ENCODE measurements around the gene PCDHGA1. TPM values are rescaled to one million over a fixed set of nuclear protein-coding genes. Genes with fewer than 3 reads are reported as not detected.

PCDHGA1 gene
- total and polyA plus RNA-seq, 2 experiments from 2014 or later: 0.33 TPM; not detected in 1

- Histone ChIP-seq H3K27ac (peak overlapping the region; percentile 69), H3K36me3 (replicated peaks; ENCODE audit: insufficient read depth, low read depth) (no peaks in the 10 kb centered on the region), H3K4me1 (ENCODE audit: insufficient read depth) (peaks cover 19% of the 10 kb centered on the region), H2AFZ (no peak overlapping the region), H3K27me3 (peaks cover 22% of the 10 kb centered on the region), H3K9me2 (replicated peaks; ENCODE audit: insufficient read depth) (no peaks in the 10 kb centered on the region), H3K4me2 (no peak overlapping the region), H3K9me3 (ENCODE audit: low read depth) (no peaks in the 10 kb centered on the region), H4K20me1 (ENCODE audit: insufficient read depth, poor library complexity, severe bottlenecking) (no peaks in the 10 kb centered on the region), H3K79me2 (no peaks in the 10 kb centered on the region), H3K4me3 (no peak overlapping the region)
- no peak for DNase-seq (ENCODE audit: low spot score)
- no peak for TF ChIP-seq EZH2 (IDR thresholded peaks at IDR 0.05; ENCODE audit: borderline replicate concordance)
- no peak for TF ChIP-seq EZH2phosphoT487 (IDR thresholded peaks at IDR 0.05; ENCODE audit: low read depth, severe bottlenecking, unreplicated experiment)
- TF ChIP-seq CTCF (IDR thresholded peaks at IDR 0.05; ENCODE audit: poor library complexity): no peak
- 21% methylated on average over 4 of the region's 4 CpGs for WGBS (ENCODE audit: low lambda C conversion rate, missing lambda C conversion rate)
Observed at GRCh38 chr5:141496038-141496437, 165.7 kb downstream of the PCDHGA1 start.

- DNase-seq (ENCODE audit: low spot score): no peak
- Histone ChIP-seq H3K27me3 (no peaks in the 10 kb centered on the region), H3K4me2 (no peak overlapping the region), H3K9me3 (ENCODE audit: low read depth) (no peaks in the 10 kb centered on the region), H3K9me2 (replicated peaks; ENCODE audit: insufficient read depth) (no peaks in the 10 kb centered on the region), H4K20me1 (ENCODE audit: insufficient read depth, poor library complexity, severe bottlenecking) (no peaks in the 10 kb centered on the region), H3K4me3 (no peak overlapping the region), H3K36me3 (replicated peaks; ENCODE audit: insufficient read depth, low read depth) (no peaks in the 10 kb centered on the region), H3K79me2 (no peaks in the 10 kb centered on the region), H3K4me1 (ENCODE audit: insufficient read depth) (peaks cover 5% of the 10 kb centered on the region), H3K27ac (no peak overlapping the region), H2AFZ (no peak overlapping the region)
- 86% methylated on average over 7 of the region's 7 CpGs for WGBS (ENCODE audit: low lambda C conversion rate, missing lambda C conversion rate)
- no peak for TF ChIP-seq CTCF (IDR thresholded peaks at IDR 0.05; ENCODE audit: poor library complexity)
- no peak for TF ChIP-seq EZH2phosphoT487 (IDR thresholded peaks at IDR 0.05; ENCODE audit: low read depth, severe bottlenecking, unreplicated experiment)
- no peak for TF ChIP-seq EZH2 (IDR thresholded peaks at IDR 0.05; ENCODE audit: borderline replicate concordance)
Observed at GRCh38 chr5:141501761-141502160, 171.4 kb downstream of the PCDHGA1 start.

GRCh38 chr5:141503681-141504080 is 173.4 kb downstream of the PCDHGA1 start:
- Histone ChIP-seq H3K4me1 (ENCODE audit: insufficient read depth) (peaks cover 21% of the 10 kb centered on the region), H3K4me3 (no peak overlapping the region), H3K27me3 (no peaks in the 10 kb centered on the region), H3K4me2 (no peak overlapping the region), H2AFZ (no peak overlapping the region), H3K27ac (no peak overlapping the region), H3K9me3 (ENCODE audit: low read depth) (no peaks in the 10 kb centered on the region), H4K20me1 (ENCODE audit: insufficient read depth, poor library complexity, severe bottlenecking) (no peaks in the 10 kb centered on the region), H3K9me2 (replicated peaks; ENCODE audit: insufficient read depth) (no peaks in the 10 kb centered on the region), H3K79me2 (no peaks in the 10 kb centered on the region), H3K36me3 (replicated peaks; ENCODE audit: insufficient read depth, low read depth) (no peaks in the 10 kb centered on the region)
- DNase-seq (ENCODE audit: low spot score): no peak
- 100% methylated on average over 2 of the region's 2 CpGs for WGBS (ENCODE audit: low lambda C conversion rate, missing lambda C conversion rate)
- TF ChIP-seq CTCF (IDR thresholded peaks at IDR 0.05; ENCODE audit: poor library complexity): no peak
- TF ChIP-seq EZH2phosphoT487 (IDR thresholded peaks at IDR 0.05; ENCODE audit: low read depth, severe bottlenecking, unreplicated experiment): no peak
- no peak for TF ChIP-seq EZH2 (IDR thresholded peaks at IDR 0.05; ENCODE audit: borderline replicate concordance)

- Histone ChIP-seq H3K27me3 (no peaks in the 10 kb centered on the region), H3K9me2 (replicated peaks; ENCODE audit: insufficient read depth) (no peaks in the 10 kb centered on the region), H3K9me3 (ENCODE audit: low read depth) (no peaks in the 10 kb centered on the region), H3K36me3 (replicated peaks; ENCODE audit: insufficient read depth, low read depth) (no peaks in the 10 kb centered on the region), H3K27ac (no peak overlapping the region), H3K4me3 (no peak overlapping the region), H4K20me1 (ENCODE audit: insufficient read depth, poor library complexity, severe bottlenecking) (no peaks in the 10 kb centered on the region), H3K79me2 (no peaks in the 10 kb centered on the region), H3K4me2 (no peak overlapping the region), H3K4me1 (ENCODE audit: insufficient read depth) (peaks cover 24% of the 10 kb centered on the region), H2AFZ (no peak overlapping the region)
- no peak for DNase-seq (ENCODE audit: low spot score)
- WGBS (ENCODE audit: low lambda C conversion rate, missing lambda C conversion rate): 98% methylated on average over 4 of the region's 4 CpGs
- no peak for TF ChIP-seq EZH2phosphoT487 (IDR thresholded peaks at IDR 0.05; ENCODE audit: low read depth, severe bottlenecking, unreplicated experiment)
Observed at GRCh38 chr5:141504216-141504615, 173.9 kb downstream of the PCDHGA1 start.

All from hepatocyte (in vitro differentiated cells).